Measurements from ENCODE around the gene NOP16.
"Not testable (repeated sequence)": the region's sequence is repeated elsewhere in the genome, so short reads cannot be mapped to it uniquely, and the experiment has no call there.

The NOP16 gene

DNA sequence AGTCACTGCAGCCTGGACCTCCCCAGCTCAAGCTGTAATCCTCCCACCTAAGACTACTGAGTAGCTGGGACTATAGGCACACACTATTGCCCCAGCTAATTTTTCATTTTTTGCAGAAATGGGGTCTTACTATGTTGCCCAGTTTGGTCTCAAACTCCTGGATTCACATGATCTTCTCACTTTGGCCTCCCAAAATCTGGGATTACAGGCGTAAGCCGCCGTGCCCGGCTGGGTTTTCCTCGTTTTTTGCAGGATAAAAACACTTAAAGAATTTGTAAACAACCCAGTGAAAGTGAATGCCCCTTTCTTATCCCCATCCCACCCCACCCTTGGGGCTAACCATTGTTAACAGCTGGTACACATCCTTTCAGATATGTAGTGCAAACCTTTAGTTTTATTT lies 20.2 kb upstream of the NOP16 start:
- no peak for DNase-seq

DNA sequence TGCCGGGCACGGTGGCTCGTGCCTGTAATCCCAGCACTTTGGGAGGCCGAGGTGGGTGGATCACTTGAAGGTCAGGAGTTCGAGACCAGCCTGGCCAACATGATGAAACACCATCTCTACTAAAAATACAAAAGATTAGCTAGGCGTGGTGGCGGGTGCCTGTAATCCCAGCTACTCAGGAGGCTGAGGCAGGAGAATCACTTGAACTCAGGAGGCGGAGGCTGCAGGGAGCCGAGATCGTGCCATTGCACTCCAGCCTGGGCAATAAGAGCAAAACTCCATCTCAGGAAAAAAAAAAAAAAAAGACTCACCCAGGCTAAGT lies 19.8 kb upstream of the NOP16 start:
- DNase-seq = not testable (repeated sequence)

- DNase-seq = no peak
These were observed 19.3 kb upstream of the NOP16 start for GRCh38 chr5:176407456-176408251.

DNA sequence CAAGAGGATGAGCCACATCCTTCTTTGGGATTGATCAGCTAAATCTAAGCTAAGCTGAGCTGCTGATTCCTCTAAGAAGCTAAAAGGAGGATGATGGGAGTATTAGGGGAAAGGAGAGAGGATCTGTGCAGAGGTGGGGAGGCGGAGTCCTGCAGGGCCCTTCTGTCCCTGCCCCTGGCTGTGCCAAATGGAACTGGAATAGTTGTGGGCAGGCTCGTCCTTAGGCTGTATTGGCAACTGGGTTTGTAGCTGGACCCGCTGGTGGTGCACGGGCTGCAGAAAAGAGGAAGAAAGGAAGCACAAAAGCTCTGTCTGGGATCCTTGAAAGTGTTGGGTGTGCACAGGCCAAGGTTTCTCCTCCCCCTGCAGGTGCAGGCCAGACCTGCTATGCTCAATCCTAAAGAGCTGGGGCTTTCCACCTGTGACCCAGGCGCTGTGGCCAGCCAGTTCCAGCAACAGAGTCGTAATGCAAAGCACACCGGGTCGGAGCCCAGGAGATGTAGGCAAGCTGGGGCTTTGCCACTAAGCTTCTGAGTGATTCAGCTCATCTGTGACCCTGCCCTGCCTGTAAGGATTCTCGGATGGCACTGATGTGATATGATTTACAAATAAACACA lies 18.1 kb upstream of the NOP16 start:
- DNase-seq = no peak

DNA sequence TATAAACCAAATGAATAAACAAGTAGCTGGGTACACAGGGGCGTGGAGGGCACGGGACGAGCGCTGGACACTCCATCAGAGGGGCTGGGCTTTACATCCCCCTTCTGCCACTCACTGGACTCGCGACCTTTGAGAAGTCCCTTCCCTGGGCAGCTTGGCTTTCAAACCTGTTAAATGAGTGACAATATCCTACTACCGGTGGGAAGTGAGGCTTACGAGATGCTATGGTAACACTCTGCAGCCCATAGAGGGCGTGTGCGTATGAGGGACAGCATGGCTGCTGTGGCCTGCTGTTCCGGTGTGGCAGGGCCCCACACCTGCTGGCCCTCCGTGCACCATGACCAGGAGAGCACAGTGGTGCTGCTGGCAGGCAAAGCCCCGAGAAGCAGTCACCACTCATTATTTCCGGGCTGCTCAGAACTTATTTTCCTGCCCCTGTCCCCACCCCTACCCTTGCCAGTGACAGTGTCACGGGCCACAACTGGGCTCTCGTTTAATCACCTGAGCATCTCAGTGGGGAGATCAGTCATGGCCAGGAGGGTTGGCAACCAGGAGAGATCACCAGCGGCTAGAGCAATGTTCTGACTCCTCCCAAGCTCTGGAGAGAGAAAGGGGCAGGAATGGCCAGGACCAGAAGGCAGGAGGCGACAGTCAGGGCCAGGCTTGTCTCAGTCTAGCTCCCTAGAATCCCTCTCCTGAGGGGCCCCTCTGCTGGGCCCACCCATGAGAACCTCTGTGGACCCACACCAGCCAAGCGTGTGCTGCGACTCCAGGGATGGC lies 17.4 kb upstream of the NOP16 start:
- DNase-seq = no peak

DNA sequence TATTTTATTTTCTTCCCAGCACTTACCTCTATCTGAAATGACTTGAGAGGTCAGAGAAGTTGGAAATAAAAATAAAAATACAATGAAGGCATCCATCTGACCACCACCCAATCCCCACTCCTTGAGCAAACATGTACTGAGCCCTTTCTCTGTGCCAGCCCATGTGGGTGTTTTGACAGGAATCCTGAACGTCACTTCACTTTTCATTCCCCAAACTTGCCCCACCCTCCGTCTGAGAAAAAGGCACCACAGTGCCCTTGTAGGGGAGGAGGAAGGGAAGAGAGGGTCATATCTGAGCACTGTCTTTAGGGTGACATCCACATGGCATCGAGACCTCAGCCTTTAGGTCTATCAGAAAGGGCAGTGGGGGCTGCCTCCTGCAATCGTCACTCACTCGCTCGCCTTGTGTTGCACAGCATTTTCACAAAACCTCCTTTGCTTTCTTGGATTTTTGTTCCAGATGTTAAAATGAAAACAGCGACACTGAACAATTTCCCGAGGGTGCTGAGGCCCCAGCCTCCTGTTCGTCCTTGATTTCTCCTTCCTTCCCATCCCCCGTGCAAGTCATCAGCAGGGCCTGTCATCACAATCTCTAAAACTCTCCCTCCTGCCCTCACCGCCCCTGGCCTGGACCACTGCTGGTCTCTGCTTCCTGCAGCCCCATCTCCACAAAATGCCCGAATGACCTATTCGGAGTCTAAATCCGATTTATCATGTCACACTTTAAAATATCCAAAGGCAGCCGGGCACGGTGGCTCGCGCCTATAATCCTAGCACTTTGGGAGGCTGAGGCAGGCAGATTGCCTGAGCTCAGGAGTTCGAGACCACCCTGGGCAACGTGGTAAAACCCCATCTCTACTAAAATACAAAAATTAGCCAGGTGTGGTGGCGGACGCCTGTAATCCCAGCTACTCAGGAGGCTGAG lies 13.1 kb upstream of the NOP16 start:
- no peak for DNase-seq

GRCh38 chr5:176400382-176401156 lies 12.2 kb upstream of the NOP16 start:
- no peak for DNase-seq

DNA sequence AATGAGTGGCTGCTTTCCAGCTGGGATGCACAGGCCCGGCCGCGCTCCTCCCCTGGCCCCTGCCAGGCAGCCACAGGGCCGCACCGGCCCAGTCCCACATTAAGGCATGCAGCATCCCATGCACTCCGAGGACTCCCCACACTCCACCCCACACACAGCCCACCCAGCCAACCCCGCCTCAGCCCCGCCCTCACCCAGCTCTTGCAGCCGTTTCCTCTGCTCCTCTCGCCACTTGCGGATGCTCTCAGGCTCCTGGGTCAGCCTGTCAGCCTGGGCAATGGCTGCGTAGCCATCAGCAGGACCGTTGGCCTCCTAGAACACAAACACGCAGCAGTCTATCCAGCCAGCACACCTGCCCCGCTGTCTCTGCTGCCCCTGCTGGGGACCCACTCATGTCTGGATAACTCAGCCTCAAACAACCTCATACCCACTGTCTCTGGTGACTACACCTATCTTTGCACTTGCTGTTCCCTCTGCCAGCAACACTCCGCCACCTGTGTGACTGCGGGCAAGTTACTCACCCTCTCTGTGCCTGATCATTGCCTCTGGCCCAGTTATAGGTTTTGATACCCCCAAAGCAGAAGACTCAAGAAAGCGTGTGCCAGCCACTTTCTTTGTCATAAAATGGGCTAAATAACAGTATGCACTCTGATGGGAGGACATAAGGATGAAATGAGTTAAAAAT lies 9.5 kb upstream of the NOP16 start:
- no peak for DNase-seq

- DNase-seq = no peak
These were observed 7.9 kb upstream of the NOP16 start for GRCh38 chr5:176396330-176396729.

DNA sequence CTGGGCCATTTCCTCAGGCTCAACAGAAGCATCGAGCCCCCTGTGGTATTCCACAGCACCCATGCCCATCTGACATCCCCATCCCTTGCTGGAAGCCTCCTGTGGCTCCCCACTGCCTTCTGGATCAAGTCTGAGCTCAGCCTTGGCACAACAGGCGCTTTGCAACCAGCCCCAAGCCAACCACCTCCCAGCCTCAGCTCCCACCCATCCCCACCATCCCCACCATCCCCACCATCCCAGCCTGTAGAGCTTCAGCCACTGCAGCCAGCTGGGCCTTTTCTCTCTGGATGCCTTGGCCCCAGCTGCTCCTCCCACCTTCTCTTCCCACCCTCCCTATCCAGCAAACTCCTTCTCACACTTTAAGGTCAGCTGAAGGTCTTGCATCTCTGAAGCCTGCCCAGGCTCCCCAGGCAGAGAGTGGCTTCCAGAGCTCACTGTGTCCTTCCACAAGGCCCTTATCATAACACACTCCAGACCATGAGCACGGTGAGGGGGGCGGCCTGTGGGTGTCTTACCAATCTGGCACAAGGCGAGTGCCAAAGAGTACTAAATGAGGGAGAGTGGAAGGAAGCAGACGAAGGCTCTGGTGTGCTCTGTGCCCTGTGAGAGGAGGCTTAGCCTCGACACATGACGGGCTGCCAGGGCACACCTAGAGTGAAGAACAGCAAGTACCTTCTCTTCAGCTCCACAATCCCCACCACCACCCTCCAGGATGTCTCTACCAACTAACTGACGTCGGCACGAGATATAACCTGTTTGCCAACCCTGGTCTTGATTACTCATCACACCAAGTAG lies 6.7 kb upstream of the NOP16 start:
- DNase-seq = no peak

- no peak for DNase-seq
These were observed 5.7 kb upstream of the NOP16 start for GRCh38 chr5:176394096-176394495.

DNA sequence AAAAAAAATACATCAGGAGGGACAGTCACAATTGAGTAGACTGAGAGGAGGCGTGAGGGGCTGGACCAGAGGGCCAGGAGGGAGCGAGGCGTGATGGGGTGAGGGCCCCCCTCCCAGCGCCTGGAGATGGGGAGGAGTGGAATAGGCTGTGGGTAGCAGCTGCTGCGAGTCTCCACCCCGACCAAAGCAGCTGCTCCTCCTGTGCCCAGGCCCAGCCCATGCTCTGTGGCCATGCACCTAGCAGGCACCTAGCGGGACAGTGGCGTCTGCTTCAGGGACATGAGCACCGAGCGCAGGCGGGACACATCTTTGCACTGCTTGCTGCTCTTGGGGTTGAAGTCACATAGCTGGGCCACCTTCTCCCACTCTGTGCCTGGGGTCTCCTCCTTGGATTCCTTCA lies 4.1 kb upstream of the NOP16 start:
- no peak for DNase-seq

DNA sequence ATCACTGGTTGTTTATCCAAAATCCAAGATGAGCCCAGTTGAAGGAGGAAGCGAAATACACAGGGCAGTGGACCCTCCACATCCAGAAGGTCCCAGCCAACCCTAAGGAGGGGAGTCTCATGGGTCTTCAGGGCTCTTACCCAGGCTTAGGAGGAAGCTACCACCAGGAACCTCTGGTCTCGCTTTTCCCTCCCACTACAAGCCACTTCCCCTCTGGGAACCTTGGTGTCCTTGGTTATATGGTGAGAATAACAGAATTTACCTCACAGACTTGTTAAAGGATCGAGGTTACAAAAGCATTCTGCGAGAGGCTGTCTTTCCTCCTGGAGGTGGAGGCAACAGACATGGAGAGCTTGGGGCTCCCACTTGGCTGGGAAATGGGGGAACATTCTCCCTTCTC lies 3.6 kb upstream of the NOP16 start:
- DNase-seq = no peak

DNA sequence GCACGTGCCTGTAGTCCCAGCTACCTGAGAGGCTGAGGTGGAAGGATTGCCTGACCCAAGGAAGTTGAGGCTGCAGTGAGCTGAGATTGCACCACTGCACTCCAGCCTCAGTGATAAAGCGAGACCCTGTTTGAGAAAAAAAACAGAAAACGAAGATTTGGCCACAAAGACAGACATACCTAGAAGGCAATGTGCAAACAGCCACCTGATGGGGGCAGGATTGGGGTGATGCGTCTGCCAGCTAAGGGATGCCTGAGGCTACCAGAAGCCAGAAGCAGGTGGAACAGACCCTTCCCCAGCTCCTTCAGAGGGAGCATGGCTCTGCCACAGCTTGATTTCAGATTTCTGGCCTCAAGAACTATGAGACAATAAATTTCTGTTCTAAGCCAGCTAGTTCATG lies 3.1 kb upstream of the NOP16 start:
- DNase-seq = no peak

GRCh38 chr5:176389135-176390123 lies 1.0 kb upstream of the NOP16 start:
- DNase-seq = no peak

GRCh38 chr5:176388003-176388443 lies 375 bp downstream of the NOP16 start:
- DNase-seq = peak; percentile 17

GRCh38 chr5:176387384-176387925 lies 943 bp downstream of the NOP16 start:
- peak; percentile 10 for DNase-seq

DNA sequence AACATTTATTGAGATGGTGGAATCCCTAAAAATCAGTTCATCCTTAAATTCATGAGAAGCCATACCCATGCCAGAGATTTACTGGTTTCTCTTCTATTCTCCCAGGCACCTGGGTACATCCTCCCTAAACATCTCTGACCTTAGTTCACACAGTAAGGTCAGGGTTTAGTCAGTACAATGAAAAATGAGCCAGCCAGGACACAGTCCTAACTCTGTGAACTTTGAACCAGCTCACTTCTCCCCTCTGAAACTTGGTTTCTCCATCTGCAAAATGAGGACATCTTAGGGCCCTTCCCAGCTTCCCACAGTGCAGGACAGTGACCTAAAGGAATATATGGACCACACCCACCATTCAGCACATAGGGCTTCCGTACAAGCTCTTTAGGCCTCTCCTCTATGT lies 1.9 kb downstream of the NOP16 start:
- DNase-seq = no peak

GRCh38 chr5:176384991-176385390 lies 3.4 kb downstream of the NOP16 start:
- no peak for DNase-seq
